Measurements from ENCODE around the gene UAP1.
A peak's percentile ranks its signal among the peaks of the same experiment; 100 is the strongest.

Gene UAP1

DNA sequence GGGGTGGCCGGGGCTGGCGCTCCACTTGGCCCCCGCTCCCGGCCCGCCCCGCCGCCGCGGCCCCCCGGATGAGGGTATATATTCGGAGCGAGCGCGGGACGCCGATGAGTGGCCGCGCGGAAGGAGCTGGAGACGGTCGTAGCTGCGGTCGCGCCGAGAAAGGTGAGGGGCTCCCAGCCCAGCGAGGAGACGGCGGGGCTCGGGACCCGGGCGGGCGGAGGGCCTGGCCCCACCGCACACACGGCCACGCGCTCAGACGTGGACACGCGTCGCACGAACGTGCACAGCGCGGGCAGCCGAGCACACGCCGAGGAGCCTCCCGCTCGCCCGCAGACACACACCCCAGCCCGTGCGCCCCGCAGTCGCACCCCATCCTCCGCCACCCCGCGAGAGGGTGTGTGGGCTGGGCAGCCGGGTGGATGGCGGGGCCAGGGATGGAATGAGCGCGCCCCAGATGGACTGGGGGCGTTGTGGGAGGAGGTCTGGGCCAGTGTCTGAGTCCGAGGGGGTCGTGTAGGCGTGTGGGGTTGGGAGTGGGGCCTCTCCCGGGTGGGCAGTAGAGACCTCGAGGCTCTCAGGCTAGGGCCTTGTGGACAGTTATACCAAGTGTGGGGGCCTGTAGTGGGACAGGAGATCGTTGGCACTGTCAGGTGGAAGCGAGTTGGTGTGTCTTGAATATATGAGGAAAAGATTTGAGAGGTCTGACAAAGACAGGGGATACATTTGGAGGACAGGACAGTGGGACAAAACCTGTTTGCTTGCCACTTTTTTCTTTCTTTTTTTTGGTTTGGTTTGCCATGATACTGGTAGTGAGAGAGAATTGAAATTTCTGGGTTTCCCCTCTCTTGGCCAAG is at the start of gene UAP1:
Gene UAP1, plus strand, starts transcription at position 107 of the 854 bp plus-strand sequence. CDS start 4,347 bp downstream, outside the sequence.
- DNase-seq, result no peak

GRCh38 chr1:162527314-162527713 is 34.2 kb upstream of the UAP1 start:
- no peak for DNase-seq

DNA sequence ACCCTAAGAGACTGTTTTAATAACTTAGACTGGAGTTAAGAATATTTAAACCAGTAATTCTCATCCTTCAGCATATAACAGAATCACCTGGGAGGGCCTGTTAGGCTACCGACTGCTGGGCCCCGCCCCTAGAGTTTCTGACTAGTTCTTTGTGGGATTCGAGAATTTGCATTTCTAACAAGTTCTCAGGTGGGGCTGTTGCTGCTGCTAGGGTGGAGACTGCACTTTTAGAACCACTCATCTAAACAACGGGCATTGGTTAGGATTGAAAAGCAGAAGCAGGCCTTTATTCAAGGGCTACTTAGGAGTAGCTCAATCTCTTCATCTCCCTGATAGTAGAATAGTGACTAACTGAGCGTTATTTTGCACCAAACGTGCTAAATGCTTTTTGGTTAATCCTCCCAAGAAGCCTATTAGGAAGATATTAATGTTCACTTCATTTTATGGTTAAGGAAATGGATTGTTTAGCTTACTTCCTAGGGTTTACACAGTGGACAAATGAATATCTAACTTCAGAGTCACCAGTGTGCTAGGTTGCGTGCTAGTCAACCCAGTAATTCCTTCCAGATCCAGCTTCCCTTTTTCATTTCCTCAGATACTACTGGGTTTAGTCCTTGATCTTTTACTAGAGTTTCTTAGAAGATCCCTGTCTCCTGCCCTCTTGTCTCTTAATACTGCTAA is 31.1 kb upstream of the UAP1 start:
- no peak for DNase-seq

DNA sequence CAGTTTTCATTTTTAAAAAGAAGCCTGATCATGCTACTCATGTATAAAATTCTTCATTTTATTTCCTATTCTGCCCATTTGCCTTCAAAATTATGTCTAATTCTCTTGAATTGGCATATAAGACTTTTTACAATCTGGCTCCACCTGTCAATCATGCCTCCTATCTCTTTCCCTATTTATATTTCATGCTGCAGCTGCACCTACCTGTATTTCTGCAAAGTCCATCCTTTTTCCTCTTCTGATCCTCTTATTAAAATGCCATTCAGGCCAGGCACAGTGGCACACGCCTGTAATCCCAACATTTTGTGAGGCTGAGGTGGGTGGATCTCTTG is 30.6 kb upstream of the UAP1 start:
- DNase-seq, result no peak

DNA sequence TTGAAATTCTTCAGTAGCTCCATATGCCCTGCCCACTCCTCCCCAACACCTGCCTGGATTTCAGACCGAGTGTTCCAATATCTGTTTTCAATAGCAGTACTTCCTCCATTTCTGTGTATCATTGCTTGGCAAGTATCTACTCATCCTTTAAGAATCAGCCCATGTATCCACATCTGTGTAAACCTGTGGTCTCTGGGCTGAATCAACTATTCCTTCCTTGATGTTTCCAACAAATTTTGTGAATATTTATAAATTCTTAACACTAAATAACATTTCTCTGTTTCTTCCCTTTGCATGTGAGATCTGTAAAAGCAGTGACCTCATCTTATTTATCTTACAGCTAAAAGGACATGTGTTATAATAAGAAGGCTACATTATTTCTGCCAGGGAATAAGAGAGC is 26.0 kb upstream of the UAP1 start:
- DNase-seq, result no peak

GRCh38 chr1:162536511-162536910 is 25.0 kb upstream of the UAP1 start:
- DNase-seq, result no peak

DNA sequence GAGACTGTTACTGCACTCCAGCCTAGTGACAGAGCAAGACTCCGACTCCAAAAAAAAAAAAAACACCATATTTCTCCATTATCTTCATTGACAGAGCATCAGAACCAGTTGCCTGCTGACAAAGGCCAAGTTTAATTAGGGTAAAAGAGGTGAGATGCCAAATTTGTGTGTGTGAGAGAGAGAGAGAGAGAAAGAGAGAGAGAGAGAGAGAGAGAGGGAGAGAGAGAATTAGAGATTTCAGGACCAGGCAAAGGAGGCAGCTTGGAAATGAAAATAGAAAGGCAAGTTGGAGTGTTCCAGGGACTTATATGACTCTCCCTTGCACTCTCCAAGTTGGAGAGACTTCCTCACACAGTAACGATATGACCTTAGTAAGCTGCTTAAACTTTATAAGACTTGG is 24.3 kb upstream of the UAP1 start:
- no peak for DNase-seq

GRCh38 chr1:162538815-162539431 is 22.6 kb upstream of the UAP1 start:
- DNase-seq, result no peak

GRCh38 chr1:162541619-162542141 is 19.8 kb upstream of the UAP1 start:
- DNase-seq, result no peak

GRCh38 chr1:162543228-162543627 is 18.3 kb upstream of the UAP1 start:
- DNase-seq, result no peak

- no peak for DNase-seq
Observed at GRCh38 chr1:162548170-162548569, 13.4 kb upstream of the UAP1 start.

DNA sequence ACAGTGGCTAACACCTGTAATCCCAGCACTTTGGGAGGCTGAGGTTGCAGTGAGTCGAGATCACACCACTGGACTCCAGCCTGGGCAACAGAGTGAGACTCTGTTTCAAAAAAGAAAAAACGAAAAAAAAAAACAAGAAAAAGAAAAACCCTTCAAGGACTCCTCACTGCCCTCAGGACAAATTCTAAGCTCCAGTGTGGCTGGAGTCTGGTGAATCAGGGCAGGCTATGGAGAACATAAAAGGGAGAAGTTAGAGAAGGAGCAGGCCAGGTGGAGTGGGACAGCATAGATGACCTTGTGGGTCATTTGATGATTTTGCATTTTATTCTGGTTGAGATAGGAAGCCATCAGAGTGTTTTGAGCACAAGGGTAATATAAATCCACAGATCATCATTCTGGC is 12.5 kb upstream of the UAP1 start:
- no peak for DNase-seq

GRCh38 chr1:162550925-162551324 is 10.6 kb upstream of the UAP1 start:
- DNase-seq, result no peak

GRCh38 chr1:162551969-162552683 is 9.4 kb upstream of the UAP1 start:
- DNase-seq, result no peak

DNA sequence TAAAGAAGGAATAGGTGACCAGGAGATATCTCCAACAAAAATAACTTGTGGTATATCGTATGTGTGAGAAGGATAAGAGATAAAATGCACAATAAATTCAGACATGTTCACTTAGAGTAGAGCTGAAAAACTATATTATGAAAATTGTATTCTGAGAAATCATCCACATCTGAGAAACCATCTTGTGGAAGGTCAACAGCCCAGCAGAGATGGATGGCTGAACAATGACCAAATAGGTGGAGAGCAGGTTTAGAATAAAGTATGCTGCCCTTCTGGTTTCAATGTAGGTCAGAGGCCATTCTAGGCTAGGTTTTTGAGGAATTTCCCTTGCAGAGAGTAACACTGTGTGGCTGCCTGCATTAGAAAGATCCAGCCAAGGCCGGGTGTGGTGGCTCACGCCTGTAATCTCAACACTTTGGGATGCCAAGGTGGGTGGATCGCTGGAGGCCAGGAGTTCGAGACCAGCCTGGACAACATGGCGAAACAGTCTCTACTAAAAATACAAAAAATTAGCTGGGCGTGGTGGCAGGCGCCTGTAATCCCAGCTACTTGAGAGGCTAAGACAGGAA is 8.8 kb upstream of the UAP1 start:
- DNase-seq, result no peak

- DNase-seq, result no peak
Observed at GRCh38 chr1:162554258-162554657, 7.3 kb upstream of the UAP1 start.

DNA sequence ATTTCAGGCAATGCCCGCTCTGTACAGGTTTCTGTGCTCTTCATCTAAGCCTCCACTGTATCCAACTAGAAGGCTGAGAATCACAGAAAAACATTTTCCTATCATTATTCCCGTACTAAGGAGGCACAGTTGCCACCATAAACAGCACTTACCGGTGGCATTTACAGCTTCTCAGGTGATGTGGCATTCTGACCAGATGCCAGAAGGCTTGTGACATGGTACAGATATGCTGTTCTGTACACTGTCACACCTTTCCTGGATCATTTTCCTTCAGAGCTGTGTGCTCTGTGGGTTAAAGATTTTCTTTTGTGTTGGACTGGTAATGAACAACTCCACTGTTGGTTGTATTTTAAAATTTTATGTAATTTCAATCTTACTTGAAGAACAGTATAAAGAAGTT is 4.0 kb upstream of the UAP1 start:
- no peak for DNase-seq

DNA sequence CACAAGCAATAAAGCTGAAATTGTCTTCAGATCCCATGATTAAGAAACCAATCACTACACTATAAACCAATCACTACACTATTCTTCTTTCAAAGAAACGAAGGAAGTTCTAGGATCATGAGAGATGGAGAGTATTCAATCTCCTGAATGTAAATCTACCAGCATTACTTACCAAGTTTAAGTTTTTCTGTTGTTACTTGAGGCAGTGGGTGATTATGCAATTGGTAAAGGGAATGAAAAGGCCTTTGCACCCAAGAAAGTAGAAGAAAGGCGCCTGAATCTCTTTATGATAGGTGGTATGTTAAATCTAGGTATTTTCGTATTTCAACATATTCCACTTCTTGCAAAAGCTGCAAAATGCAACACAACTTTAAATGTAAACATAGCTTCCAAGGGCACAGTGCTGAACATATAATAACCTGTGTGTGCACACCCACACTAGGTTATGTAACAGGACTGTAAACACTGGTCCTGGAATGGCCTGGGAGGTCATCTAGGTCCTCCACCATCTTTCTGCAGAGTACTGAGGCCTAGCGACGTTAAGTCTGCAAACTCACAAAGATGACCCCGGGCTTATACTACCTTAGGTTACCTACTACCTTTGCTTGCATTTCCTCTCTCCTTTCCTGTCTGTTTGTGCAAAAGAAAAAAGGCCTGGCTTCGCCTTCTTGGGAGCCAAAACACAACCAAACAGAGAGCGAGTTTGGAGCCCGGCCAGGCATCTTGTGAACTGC is 1.1 kb upstream of the UAP1 start:
- peak; percentile 23 for DNase-seq

GRCh38 chr1:162561037-162561615 is 396 bp upstream of the UAP1 start:
- peak; percentile 95 for DNase-seq

DNA sequence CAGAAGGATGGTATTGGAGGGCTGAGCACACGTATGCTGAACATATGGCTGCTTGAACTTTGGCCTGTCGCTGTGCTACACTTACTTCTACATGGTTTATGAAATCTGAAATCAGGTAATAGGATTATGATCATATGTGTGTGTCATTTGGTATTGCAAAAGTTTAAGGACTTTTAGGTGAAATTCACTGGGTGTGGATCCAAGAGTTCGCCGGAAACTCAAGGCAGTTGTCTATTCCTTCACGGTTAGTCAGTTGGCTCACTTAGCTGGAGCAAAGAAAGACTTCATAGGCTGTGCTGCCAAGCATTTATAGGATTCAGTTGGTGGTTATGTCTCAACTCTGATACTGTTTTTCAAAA is 927 bp downstream of the UAP1 start:
- DNase-seq, result peak; percentile 51

- no peak for DNase-seq
Observed at GRCh38 chr1:162564762-162565218, 3.3 kb downstream of the UAP1 start.

DNA sequence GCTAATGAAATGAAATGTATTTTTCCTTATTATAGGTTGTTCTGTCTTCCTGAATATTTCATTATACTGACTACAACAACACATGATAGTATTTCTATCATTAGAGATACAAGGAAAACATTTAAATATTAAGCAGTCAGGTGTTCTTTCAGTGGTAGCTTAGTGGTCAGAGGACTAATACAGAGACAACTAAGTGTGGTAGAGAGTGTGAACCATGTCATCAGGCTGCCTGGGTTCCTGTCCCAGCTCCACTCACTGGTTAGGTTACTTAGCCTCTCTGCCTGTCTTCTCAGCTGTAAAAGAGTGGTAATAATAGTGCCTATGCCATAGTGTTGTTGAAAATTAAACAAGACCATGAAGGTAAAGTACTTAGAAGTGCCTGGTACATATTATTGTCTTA is 3.9 kb downstream of the UAP1 start:
- no peak for DNase-seq

All from NCI-H510A treated with DMSO at 0.1 percent for 48 hours (cell line).